Panc1 (cell line): ENCODE results near the gene IL16.

Experiments used
- TCF7L2 ChIP-seq: IDR thresholded peaks from 2 replicates; pipeline ENCODE4 v1.6.1; 2011; ENCODE audit warnings: mild to moderate bottlenecking, low read depth, low read length, inconsistent platforms
- TF ChIP-seq, protein P1 (sequence below): fragments of 450-650 bp; IDR thresholded peaks from 2 replicates; pipeline ENCODE4 v1.5.1; 2017; ENCODE audit warnings: mild to moderate bottlenecking
- TF ChIP-seq, protein P2 (sequence below), 2 experiments: IDR thresholded peaks; 2 replicates each; pipeline ENCODE4 v1.6.1; 2011 to 2012; ENCODE audit warnings: low read depth in 2 of 2, control low read depth in 1 of 2, low read length in 1 of 2, mild to moderate bottlenecking in 1 of 2, moderate library complexity in 1 of 2; ENCODE audit not compliant: insufficient read depth in 1 of 2

DNA sequence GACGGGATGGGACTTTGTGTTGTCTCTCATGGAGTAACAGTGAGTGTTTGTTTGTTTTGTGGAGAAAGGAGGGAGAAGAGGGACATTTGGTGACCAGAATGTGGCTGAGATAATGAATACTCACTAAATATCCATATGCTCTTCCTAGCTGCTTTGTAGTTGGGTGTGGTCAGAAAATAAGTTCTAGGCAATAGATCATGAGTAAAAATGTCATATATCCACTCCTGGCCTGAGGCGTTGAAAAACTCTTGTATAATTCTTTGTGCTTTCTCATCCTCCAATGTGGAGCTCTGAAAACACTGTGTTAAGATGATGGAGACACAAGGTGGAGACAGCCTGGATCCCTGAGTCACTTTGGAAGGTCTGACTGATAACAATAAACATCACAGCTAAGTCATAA is 28.0 kb upstream of the IL16 start:
- TF ChIP-seq, protein P1, sequence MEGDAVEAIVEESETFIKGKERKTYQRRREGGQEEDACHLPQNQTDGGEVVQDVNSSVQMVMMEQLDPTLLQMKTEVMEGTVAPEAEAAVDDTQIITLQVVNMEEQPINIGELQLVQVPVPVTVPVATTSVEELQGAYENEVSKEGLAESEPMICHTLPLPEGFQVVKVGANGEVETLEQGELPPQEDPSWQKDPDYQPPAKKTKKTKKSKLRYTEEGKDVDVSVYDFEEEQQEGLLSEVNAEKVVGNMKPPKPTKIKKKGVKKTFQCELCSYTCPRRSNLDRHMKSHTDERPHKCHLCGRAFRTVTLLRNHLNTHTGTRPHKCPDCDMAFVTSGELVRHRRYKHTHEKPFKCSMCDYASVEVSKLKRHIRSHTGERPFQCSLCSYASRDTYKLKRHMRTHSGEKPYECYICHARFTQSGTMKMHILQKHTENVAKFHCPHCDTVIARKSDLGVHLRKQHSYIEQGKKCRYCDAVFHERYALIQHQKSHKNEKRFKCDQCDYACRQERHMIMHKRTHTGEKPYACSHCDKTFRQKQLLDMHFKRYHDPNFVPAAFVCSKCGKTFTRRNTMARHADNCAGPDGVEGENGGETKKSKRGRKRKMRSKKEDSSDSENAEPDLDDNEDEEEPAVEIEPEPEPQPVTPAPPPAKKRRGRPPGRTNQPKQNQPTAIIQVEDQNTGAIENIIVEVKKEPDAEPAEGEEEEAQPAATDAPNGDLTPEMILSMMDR = no peak
- TF ChIP-seq TCF7L2 = no peak
- TF ChIP-seq, protein P2, sequence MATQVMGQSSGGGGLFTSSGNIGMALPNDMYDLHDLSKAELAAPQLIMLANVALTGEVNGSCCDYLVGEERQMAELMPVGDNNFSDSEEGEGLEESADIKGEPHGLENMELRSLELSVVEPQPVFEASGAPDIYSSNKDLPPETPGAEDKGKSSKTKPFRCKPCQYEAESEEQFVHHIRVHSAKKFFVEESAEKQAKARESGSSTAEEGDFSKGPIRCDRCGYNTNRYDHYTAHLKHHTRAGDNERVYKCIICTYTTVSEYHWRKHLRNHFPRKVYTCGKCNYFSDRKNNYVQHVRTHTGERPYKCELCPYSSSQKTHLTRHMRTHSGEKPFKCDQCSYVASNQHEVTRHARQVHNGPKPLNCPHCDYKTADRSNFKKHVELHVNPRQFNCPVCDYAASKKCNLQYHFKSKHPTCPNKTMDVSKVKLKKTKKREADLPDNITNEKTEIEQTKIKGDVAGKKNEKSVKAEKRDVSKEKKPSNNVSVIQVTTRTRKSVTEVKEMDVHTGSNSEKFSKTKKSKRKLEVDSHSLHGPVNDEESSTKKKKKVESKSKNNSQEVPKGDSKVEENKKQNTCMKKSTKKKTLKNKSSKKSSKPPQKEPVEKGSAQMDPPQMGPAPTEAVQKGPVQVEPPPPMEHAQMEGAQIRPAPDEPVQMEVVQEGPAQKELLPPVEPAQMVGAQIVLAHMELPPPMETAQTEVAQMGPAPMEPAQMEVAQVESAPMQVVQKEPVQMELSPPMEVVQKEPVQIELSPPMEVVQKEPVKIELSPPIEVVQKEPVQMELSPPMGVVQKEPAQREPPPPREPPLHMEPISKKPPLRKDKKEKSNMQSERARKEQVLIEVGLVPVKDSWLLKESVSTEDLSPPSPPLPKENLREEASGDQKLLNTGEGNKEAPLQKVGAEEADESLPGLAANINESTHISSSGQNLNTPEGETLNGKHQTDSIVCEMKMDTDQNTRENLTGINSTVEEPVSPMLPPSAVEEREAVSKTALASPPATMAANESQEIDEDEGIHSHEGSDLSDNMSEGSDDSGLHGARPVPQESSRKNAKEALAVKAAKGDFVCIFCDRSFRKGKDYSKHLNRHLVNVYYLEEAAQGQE (IDR thresholded peaks at IDR 0.05; ENCODE audit: insufficient read depth in 1 of 2, low read depth in 2 of 2, low read length in 1 of 2) = no peak
